Heart left ventricle (tissue), 16 donors: ENCODE data around the gene CIAPIN1. TPM values are rescaled to one million over a fixed set of nuclear protein-coding genes. Genes with fewer than 3 reads are reported as not detected.

Experiments used
- ATAC-seq, 4 donors: fragments of 200-7000 bp; cut with Tn5 transposase; one replicate each; pipeline ENCODE4 v1.9.1; 2020 to 2022; ENCODE audit warnings: moderate library complexity in 4 of 4, mild to moderate bottlenecking in 3 of 4, moderate number of reproducible peaks in 1 of 4
- DNase-seq, 5 donors: peaks; one replicate each; pipeline ENCODE4 v3.0.0-alpha.2; 2020
- H3K27ac ChIP-seq, 12 donors: fragments of 200-600 bp; sonication (generic) in 4 of 12; one replicate each; pipeline versions ENCODE4 v1.5.0 to v1.8.0; 2016 to 2022; ENCODE audit warnings: mild to moderate bottlenecking in 2 of 12
- H3K27me3 ChIP-seq, 9 donors: fragments of 200-600 bp; sonication (generic) in 2 of 9; one replicate each; pipeline versions ENCODE4 v1.5.1 to v1.8.0; 2016 to 2022; ENCODE audit warnings: mild to moderate bottlenecking in 3 of 9
- H3K36me3 ChIP-seq, 9 donors: fragments of 200-600 bp; sonication (generic) in 2 of 9; one replicate each; pipeline versions ENCODE4 v1.5.0 to v1.8.0; 2018 to 2022; ENCODE audit warnings: mild to moderate bottlenecking in 2 of 9
- H3K4me1 ChIP-seq, 12 donors: fragments of 200-600 bp; sonication (generic) in 4 of 12; one replicate each; pipeline versions ENCODE4 v1.5.0 to v1.8.0; 2016 to 2022; ENCODE audit warnings: mild to moderate bottlenecking in 3 of 12
- H3K4me3 ChIP-seq, 12 donors: fragments of 200-600 bp; sonication (generic) in 4 of 12; one replicate each; pipeline versions ENCODE4 v1.5.0 to v1.8.0; 2017 to 2022; ENCODE audit warnings: mild to moderate bottlenecking in 9 of 12, moderate library complexity in 4 of 12
- H3K9me3 ChIP-seq, 12 donors: fragments of 200-600 bp; sonication (generic) in 4 of 12; one replicate each; pipeline versions ENCODE4 v1.5.0 to v1.8.0; 2016 to 2022; ENCODE audit warnings: mild to moderate bottlenecking in 1 of 12
- POLR2A ChIP-seq, 2 donors: fragments of 450-650 bp; IDR thresholded peaks; one replicate each; pipeline ENCODE4 v1.6.1; 2017; ENCODE audit warnings: antibody characterized with exemption in 2 of 2, mild to moderate bottlenecking in 2 of 2, moderate library complexity in 2 of 2
- WGBS, 4 donors: extraction: QIAGEN DNeasy Blood & Tissue Kit in 2 of 4; methylation state at CpG; one replicate each; pipeline versions ENCODE4 v1.1.5 to v1.1.7; 2013 to 2018; 5-methylcytosine and 5-hydroxymethylcytosine counted together
- intact Hi-C, 10 donors: fragments of 100-400 bp; cut with DNase I; formaldehyde crosslinking; loops; one replicate each; pipeline versions ENCODE4 v1.11.1 to v1.14.2; 2022
- polyA plus RNA-seq, 2 donors: library from polyadenylated mRNA; stranded (reverse); fragments of 200-250 nt; gene quantifications; one replicate each; pipeline ENCODE4 v1.2.3, GENCODE V29; 2013
- total RNA-seq, 9 donors: library from RNA; depleted of rRNA in 2 of 9; stranded (reverse); fragments of >200 nt in 2 of 9; fragmentation: NEBNext Ultra II Directional in 3 of 9; extraction: Animal tissue kit (Norgen Biotek cat#: 25700) in 3 of 9; gene quantifications; one replicate each; pipeline versions ENCODE4 v1.1.0 to v1.2.4, GENCODE V29; 2016 to 2023
- TF ChIP-seq, protein P1 (sequence below), 12 donors: fragments of 200-600 bp; sonication (generic) in 4 of 12; IDR thresholded peaks; one replicate each; pipeline versions ENCODE4 v1.5.0 to v1.8.0; 2018 to 2022; ENCODE audit warnings: antibody characterized with exemption in 12 of 12, mild to moderate bottlenecking in 5 of 12
- donor health status: ischemic (EF 13 %, LVEDD 7.1; RV severe dilation, severe dysfunction).
- donor health status: healthy with polysubstance abuse.
- donor health status: DM: no; HTN: yes; CAD: no.
- donor health status: DM: no; HTN: no; CAD: no.
- donor health status: ischemic (EF 25% LVEDD 6.9; RV normal size, moderate dysfunction).
- donor health status: ischemic (EF 25% LVEDD 5.7; RV mildly dilated, moderate dysfunction).
- donor health status: healthy.
- donor health status: DM: yes; HTN: yes; CAD: no.
- donor health status: ischemic (EF 35%, LVEDD 5.7; RV mildly dilated, moderate dysfunction).
- donor health status: nonischemic (EF 11% LVEDD 7.7; RV severe dilation, severe dysfunction).
- donor health status: DM: yes; HTN: yes; CAD: no.
- donor health status: PGD.
- donor health status: ischemic (EF 29% LVEDD 5.4; RV normal size, mild dysfunction).
- donor health status: nonischemic (EF 23%, LVEDD 6.1; RV moderate dilation, normal function).

The CIAPIN1 gene
- total and polyA plus RNA-seq, 11 donors, result 22.4 to 73.2 (median 51.7) TPM

DNA sequence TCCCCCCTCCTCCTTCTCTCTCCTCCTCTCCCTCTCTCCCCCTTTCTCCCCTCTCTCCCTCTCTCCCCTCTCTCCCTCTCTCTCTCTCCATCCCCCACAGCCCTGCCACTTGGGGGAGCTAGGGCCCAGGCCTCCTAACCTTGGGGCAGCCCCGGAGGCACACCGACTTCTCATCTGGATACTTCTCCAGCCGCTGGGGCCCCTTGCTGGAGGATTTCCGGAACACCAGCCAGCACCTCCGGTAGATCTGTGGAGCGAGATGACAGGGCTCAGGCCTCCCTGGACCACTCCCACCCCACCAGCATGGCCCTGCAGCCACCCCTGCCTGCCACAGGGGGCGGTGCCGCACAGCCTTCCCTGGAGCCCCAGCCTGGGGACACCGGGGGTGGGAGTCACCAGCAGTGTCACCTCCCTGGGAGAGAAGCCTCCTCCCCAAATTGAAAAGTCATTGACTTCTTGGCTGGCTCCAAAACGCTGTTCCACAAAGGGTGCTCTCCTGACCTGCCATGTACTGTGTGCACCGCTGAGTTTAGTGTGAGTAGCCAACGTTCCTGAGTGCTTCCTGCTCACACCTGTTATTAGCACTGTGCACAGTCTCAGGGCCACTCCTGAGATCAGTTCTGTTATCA, 28.6 kb upstream of the CIAPIN1 start:
- peaks cover 0 to 6% (median 0%) of the 10 kb centered on the region in 9 donors for H3K27me3 ChIP-seq
- TF ChIP-seq, protein P1, sequence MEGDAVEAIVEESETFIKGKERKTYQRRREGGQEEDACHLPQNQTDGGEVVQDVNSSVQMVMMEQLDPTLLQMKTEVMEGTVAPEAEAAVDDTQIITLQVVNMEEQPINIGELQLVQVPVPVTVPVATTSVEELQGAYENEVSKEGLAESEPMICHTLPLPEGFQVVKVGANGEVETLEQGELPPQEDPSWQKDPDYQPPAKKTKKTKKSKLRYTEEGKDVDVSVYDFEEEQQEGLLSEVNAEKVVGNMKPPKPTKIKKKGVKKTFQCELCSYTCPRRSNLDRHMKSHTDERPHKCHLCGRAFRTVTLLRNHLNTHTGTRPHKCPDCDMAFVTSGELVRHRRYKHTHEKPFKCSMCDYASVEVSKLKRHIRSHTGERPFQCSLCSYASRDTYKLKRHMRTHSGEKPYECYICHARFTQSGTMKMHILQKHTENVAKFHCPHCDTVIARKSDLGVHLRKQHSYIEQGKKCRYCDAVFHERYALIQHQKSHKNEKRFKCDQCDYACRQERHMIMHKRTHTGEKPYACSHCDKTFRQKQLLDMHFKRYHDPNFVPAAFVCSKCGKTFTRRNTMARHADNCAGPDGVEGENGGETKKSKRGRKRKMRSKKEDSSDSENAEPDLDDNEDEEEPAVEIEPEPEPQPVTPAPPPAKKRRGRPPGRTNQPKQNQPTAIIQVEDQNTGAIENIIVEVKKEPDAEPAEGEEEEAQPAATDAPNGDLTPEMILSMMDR (IDR thresholded peaks at IDR 0.05), result peak; percentile 18 to 65 (median 54)
- no peak for TF ChIP-seq POLR2A (IDR thresholded peaks at IDR 0.05)
- DNase-seq (no peak), ATAC-seq (peak in 3 of 4 donors; percentile 32 to 66 (median 46))
- peaks cover 5 to 64% (median 40%) of the 10 kb centered on the region in 12 donors for H3K4me1 ChIP-seq
- intact Hi-C loops, result loop anchor here in 7 of 10 donors (5.0 kb wide), 2 partner anchors 36 to 41 kb away; no protein-coding TSS in a partner anchor
- no peak overlapping the region for H3K4me3 ChIP-seq
- H3K36me3 ChIP-seq, result peaks cover 0 to 47% (median 40%) of the 10 kb centered on the region in 9 donors
- whole genome bisulfite sequencing, 4 donors, result 12 to 28% (median 23%) methylated on average over 7 to 12 of the region's 12 CpGs
- H3K27ac ChIP-seq, result peak overlapping the region in 1 of 12 donors; percentile 5
- H3K9me3 ChIP-seq, result no peaks in the 10 kb centered on the region

DNA sequence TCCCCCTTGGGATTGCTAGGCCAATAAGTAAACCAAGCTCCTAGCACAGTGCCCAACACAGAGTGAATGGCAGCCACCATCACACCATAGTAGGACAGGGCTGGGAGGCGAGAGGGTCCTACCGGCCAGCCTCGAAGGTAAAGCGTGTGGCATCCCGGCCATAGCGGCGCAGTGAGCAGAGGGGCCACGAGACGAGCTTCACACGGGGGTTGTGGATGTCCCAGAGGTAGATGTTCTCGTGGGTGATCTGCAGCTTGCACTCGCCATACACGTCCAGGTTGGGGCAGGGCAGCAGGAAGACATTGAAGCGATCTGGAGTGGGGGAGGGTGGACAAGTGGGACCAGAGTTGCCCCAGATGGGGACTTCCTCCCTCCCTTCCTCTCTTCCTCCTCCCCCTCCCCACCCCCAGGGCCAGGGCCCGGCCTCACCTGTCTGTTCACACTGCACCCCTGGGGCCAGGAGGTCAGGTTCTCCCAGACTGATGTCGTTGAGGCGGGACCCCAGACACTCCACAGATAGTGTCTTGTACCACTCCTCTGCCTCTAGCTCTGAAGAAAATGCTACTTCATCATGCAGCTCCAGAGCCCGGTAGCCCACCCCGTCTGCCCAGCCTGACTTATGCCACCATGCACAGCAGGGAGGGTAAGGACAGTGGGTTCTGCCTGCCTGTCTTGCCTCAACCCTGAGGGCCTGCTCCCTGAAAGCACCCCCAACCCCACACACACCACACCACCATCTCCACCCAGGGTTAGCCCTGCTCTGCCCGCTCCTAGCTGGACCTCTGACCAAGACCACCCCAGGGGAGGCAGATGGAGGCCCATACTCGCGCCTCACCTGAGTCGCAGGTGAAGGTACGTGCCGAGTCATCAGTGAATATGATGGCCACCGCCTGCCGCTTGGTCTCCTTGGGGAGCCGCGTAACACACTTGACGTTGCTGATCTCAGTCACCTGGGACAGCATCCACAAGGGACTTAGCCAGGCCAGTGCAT, 27.8 kb upstream of the CIAPIN1 start:
- Histone ChIP-seq H3K36me3 (peaks cover 0 to 56% (median 48%) of the 10 kb centered on the region in 9 donors), H3K4me1 (peaks cover 2 to 64% (median 38%) of the 10 kb centered on the region in 12 donors), H3K4me3 (no peak overlapping the region), H3K27me3 (peaks cover 0 to 6% (median 0%) of the 10 kb centered on the region in 9 donors), H3K9me3 (no peaks in the 10 kb centered on the region), H3K27ac (no peak overlapping the region)
- TF ChIP-seq, protein P1 (IDR thresholded peaks at IDR 0.05), result no peak
- no peak for TF ChIP-seq POLR2A (IDR thresholded peaks at IDR 0.05)
- DNase-seq (no peak), ATAC-seq (no peak)
- intact Hi-C loops, result loop anchor here in 8 of 10 donors (5.0 kb wide), 2 partner anchors 37 to 42 kb away; no protein-coding TSS in a partner anchor
- WGBS, 4 donors, result 87 to 92% (median 88%) methylated on average over 30 of the region's 30 CpGs

DNA sequence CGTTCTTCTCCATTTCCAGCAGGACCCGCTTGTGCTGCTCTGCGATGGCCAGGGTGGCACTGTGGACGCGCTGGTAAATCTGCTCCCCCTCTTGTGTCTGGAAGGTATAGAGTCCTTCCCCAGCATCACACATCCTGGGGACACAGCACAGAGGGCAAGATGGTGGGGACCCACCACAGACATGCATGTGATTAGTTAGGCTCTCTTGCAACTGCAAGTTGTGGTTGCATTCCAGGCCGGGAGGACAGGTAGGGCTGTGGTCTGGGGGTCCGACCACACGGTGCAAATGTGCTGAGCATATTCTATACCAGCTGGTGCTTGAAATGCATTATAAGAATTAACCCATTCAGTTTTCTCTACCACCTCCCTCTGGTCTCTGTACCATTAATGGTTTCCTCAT, 26.7 kb upstream of the CIAPIN1 start:
- WGBS, 4 donors, result 82 to 87% (median 85%) methylated on average over 8 of the region's 8 CpGs
- no peaks in the 10 kb centered on the region for H3K9me3 ChIP-seq
- H3K36me3 ChIP-seq, result peaks cover 0 to 66% (median 59%) of the 10 kb centered on the region in 9 donors
- peaks cover 2 to 58% (median 33%) of the 10 kb centered on the region in 12 donors for H3K4me1 ChIP-seq
- no peak for ATAC-seq
- DNase-seq, result no peak
- TF ChIP-seq, protein P1 (IDR thresholded peaks at IDR 0.05), result no peak
- no peak for TF ChIP-seq POLR2A (IDR thresholded peaks at IDR 0.05)
- peaks cover 0 to under 1% (median 0%) of the 10 kb centered on the region in 9 donors for H3K27me3 ChIP-seq
- intact Hi-C loops, result loop anchor here in 1 of 10 donors (5.0 kb wide), 1 partner anchor 43 kb away; no protein-coding TSS in a partner anchor
- H3K4me3 ChIP-seq, result no peak overlapping the region
- no peak overlapping the region for H3K27ac ChIP-seq
